HepG2 (cell line): Measurements from ENCODE around the gene HYDIN. TPM values are rescaled to one million over a fixed set of nuclear protein-coding genes. Genes with fewer than 3 reads are reported as not detected.

Experiments
- ATAC-seq: fragments of 200-7000 bp; cut with Tn5 transposase; 3 replicates; pipeline ENCODE4 v1.9.1; 2020; ENCODE audit warnings: mild to moderate bottlenecking, moderate library complexity
- BruUV-seq: library from RNA; stranded (reverse); fragments of 400-500 nt; replicated peaks from 2 replicates; lab custom pipeline; 2021; lab: Mats Ljungman, UMichigan
- CTCF ChIA-PET: fragments of 300-600 bp; formaldehyde crosslinking; extraction: SDS; loops from one replicate; lab custom pipeline; 2021; ENCODE audit warnings: low total read pairs, inconsistent platforms, low intra/inter-chr PET ratio; lab: Yijun Ruan, JAX
- POLR2A ChIA-PET: fragments of 350-600 bp; sonication (Branson Sonifier 250); formaldehyde crosslinking; loops from one replicate; lab custom pipeline; 2020; ENCODE audit warnings: antibody characterized with exemption, inconsistent platforms; lab: Yijun Ruan, JAX
- DNase-seq: peaks from one replicate; pipeline ENCODE4 v3.0.0-alpha.2; 2015; ENCODE audit warnings: low spot score
- FAIRE-seq: peaks from 3 replicates; lab custom pipeline; 2011; peaks lifted over from hg19 to GRCh38; lab: Jason Lieb, UNC
- H2AFZ ChIP-seq: one replicate; pipeline ENCODE4 v1.6.1; 2011; ENCODE audit warnings: low read length, inconsistent platforms
- H3K27ac ChIP-seq: fragments of 300-600 bp; 3 replicates; pipeline ENCODE4 v1.8.0; 2011; ENCODE audit warnings: mixed run types, mild to moderate bottlenecking, mixed read lengths, low read length, inconsistent platforms; ENCODE audit not compliant: insufficient read depth; ENCODE audit errors: extremely low read length
- H3K27me3 ChIP-seq, 2 experiments: fragments of 200-600 bp in 1 of 2; 2 replicates in 1 of 2; 3 replicates in 1 of 2; pipeline versions ENCODE4 v1.6.0 to v1.8.0; 2011; ENCODE audit warnings: low read length in 2 of 2, mild to moderate bottlenecking in 2 of 2, moderate library complexity in 2 of 2, inconsistent platforms in 1 of 2; ENCODE audit not compliant: insufficient read depth in 2 of 2, control insufficient read depth in 1 of 2
- H3K36me3 ChIP-seq, 2 experiments: fragments of 200-600 bp in 1 of 2; replicated peaks in 1 of 2; 2 replicates in 1 of 2; 3 replicates in 1 of 2; pipeline versions ENCODE4 v1.5.1 to v1.8.0; 2011; ENCODE audit warnings: low read length in 2 of 2, inconsistent platforms in 1 of 2; ENCODE audit not compliant: insufficient read depth in 2 of 2, control insufficient read depth in 1 of 2
- H3K4me1 ChIP-seq: 2 replicates; pipeline ENCODE4 v1.5.1; 2012; ENCODE audit warnings: low read length, inconsistent platforms; ENCODE audit not compliant: insufficient read depth
- H3K4me2 ChIP-seq: 2 replicates; pipeline ENCODE4 v1.6.0; 2011; ENCODE audit warnings: low read depth, low read length, inconsistent platforms
- H3K4me3 ChIP-seq, 3 experiments: fragments of 200-600 bp in 1 of 3; sonication (generic), shearing (Covaris generic) in 1 of 3; replicated peaks in 1 of 3; 2 replicates each; pipeline ENCODE4 v1.5.1; 2011 to 2016; ENCODE audit warnings: low read length in 3 of 3, inconsistent platforms in 2 of 3, low read depth in 2 of 3, mild to moderate bottlenecking in 2 of 3, control low read depth in 1 of 3, mixed read lengths in 1 of 3; ENCODE audit not compliant: insufficient read depth in 1 of 3
- H3K79me2 ChIP-seq: one replicate; pipeline ENCODE4 v1.6.1; 2011; ENCODE audit warnings: low read length, inconsistent platforms; ENCODE audit not compliant: insufficient read depth
- H3K9ac ChIP-seq: 2 replicates; pipeline ENCODE4 v1.6.0; 2011; ENCODE audit warnings: mild to moderate bottlenecking, low read depth, low read length, inconsistent platforms; ENCODE audit not compliant: insufficient read depth
- H3K9me3 ChIP-seq: 2 replicates; pipeline ENCODE4 v1.5.1; 2012; ENCODE audit warnings: mild to moderate bottlenecking, low read length
- H4K20me1 ChIP-seq: 2 replicates; pipeline ENCODE4 v1.6.0; 2011; ENCODE audit warnings: inconsistent platforms, mild to moderate bottlenecking, low read length, moderate library complexity; ENCODE audit not compliant: insufficient read depth
- AKAP8 ChIP-seq: sonication (generic); formaldehyde crosslinking; IDR thresholded peaks from 2 replicates; pipeline ENCODE4 v1.5.1; 2020; ENCODE audit warnings: mild to moderate bottlenecking, missing genetic modification reagents
- CBX5 ChIP-seq: sonication (generic); formaldehyde crosslinking; IDR thresholded peaks from 2 replicates; pipeline ENCODE4 v1.4.0; 2020; ENCODE audit warnings: missing genetic modification reagents, borderline replicate concordance
- CERS6 ChIP-seq: sonication (generic); formaldehyde crosslinking; IDR thresholded peaks from 2 replicates; pipeline ENCODE4 v1.5.0; 2020; ENCODE audit warnings: missing genetic modification reagents
- EED ChIP-seq: sonication (generic); formaldehyde crosslinking; IDR thresholded peaks from 2 replicates; pipeline ENCODE4 v1.5.0; 2020; ENCODE audit warnings: mild to moderate bottlenecking, missing genetic modification reagents
- HINFP ChIP-seq: sonication (generic); formaldehyde crosslinking; IDR thresholded peaks from 2 replicates; pipeline ENCODE4 v1.4.0; 2020; ENCODE audit warnings: low read depth, mild to moderate bottlenecking, missing genetic modification reagents
- JUNB ChIP-seq: sonication (generic); formaldehyde crosslinking; IDR thresholded peaks from 2 replicates; pipeline ENCODE4 v1.8.0; 2022; ENCODE audit warnings: missing genetic modification reagents, mild to moderate bottlenecking, borderline replicate concordance
- KLF15 ChIP-seq: sonication (generic); formaldehyde crosslinking; IDR thresholded peaks from 2 replicates; pipeline ENCODE4 v1.8.1; 2023; ENCODE audit warnings: borderline replicate concordance, mild to moderate bottlenecking, inconsistent platforms, missing genetic modification reagents, mixed read lengths
- MBD4 ChIP-seq: IDR thresholded peaks from 2 replicates; pipeline ENCODE4 v1.6.1; 2012; ENCODE audit warnings: low read length, inconsistent platforms, borderline replicate concordance
- PAF1 ChIP-seq: IDR thresholded peaks from 2 replicates; pipeline ENCODE4 v1.6.1; 2016; ENCODE audit warnings: missing genetic modification reagents, missing compliant biosample characterization
- PRDM10 ChIP-seq: sonication (generic); formaldehyde crosslinking; IDR thresholded peaks from 2 replicates; pipeline ENCODE4 v1.4.0; 2020; ENCODE audit warnings: low read depth, missing genetic modification reagents
- SALL1 ChIP-seq: sonication (generic); formaldehyde crosslinking; IDR thresholded peaks from 2 replicates; pipeline ENCODE4 v1.8.0; 2022; ENCODE audit warnings: mild to moderate bottlenecking, missing genetic modification reagents
- TSC22D2 ChIP-seq: sonication (generic); formaldehyde crosslinking; IDR thresholded peaks from 2 replicates; pipeline ENCODE4 v1.5.1; 2020; ENCODE audit warnings: missing genetic modification reagents, mild to moderate bottlenecking, borderline replicate concordance
- ZNF225 ChIP-seq: sonication (generic); formaldehyde crosslinking; IDR thresholded peaks from 2 replicates; pipeline ENCODE4 v1.4.0; 2020; ENCODE audit warnings: mild to moderate bottlenecking, missing genetic modification reagents
- ZNF292 ChIP-seq: sonication (generic); formaldehyde crosslinking; IDR thresholded peaks from 2 replicates; pipeline ENCODE4 v1.8.1; 2022; ENCODE audit warnings: mild to moderate bottlenecking, low read depth, missing genetic modification reagents, borderline replicate concordance
- ZNF501 ChIP-seq: sonication (generic); formaldehyde crosslinking; IDR thresholded peaks from 2 replicates; pipeline ENCODE4 v1.5.1; 2020; ENCODE audit warnings: mild to moderate bottlenecking, moderate library complexity, missing genetic modification reagents
- ZNF580 ChIP-seq: IDR thresholded peaks from 2 replicates; pipeline ENCODE4 v1.6.1; 2016; ENCODE audit warnings: low read depth, borderline replicate concordance
- WGBS: methylation state at CpG from one replicate; pipeline ENCODE4 v1.1.6; 2017; ENCODE audit warnings: low lambda C conversion rate; 5-methylcytosine and 5-hydroxymethylcytosine counted together
- in situ Hi-C: cut with HindIII; loops from 2 replicates; pipeline ENCODE4 v1.10.0; 2017; ENCODE audit warnings: low pct_unique_long_range_greater_than_20kb; ENCODE audit not compliant: extremely low pct_ligation_motif_present
- intact Hi-C: fragments of 100-400 bp; cut with micrococcal nuclease; formaldehyde crosslinking; loops from one replicate; pipeline ENCODE4 v1.10.0; 2022; ENCODE audit not compliant: unreplicated experiment
- polyA plus RNA-seq, 8 experiments: library from polyadenylated mRNA; depleted of rRNA in 3 of 8; stranded (reverse) in 7 of 8; unstranded in 1 of 8; fragments of >200 nt; fragmentation: Illumina TruSeq in 4 of 8; extraction: Trizol in 4 of 8; gene quantifications; 2 replicates each; pipeline versions ENCODE4 v1.2.1 to v1.2.3, GENCODE V29; 2011 to 2016; ENCODE audit warnings: low read depth in 4 of 8, missing spikeins in 1 of 8, mixed read lengths in 1 of 8; ENCODE audit not compliant: insufficient read depth in 1 of 8
- total RNA-seq, 5 experiments: library from RNA; depleted of rRNA; stranded (reverse); fragments of >200 nt; fragmentation: Illumina TruSeq; extraction: Trizol; gene quantifications; 2 replicates each; pipeline ENCODE4 v1.2.3, GENCODE V29; 2016; ENCODE audit warnings: low read depth in 1 of 5

HYDIN gene
- total and polyA plus RNA-seq, 2 of the 13 experiments (the other 11 are each of a cell fraction or from before 2014, with no cell fraction given): not detected

GRCh38 chr16:70759666-70760065, 470.9 kb downstream of the HYDIN start (continued):
- TF ChIP-seq EED: no peak
- TF ChIP-seq MBD4: no peak
- TF ChIP-seq CBX5 (CRISPR knock-in tag): 0 out of 2 replicates have a peak, but pooled peaks have one; percentile 36
- no peak for TF ChIP-seq ZNF292 (CRISPR knock-in tag)
- TF ChIP-seq CERS6 (CRISPR knock-in tag): no peak
- TF ChIP-seq ZNF225 (CRISPR knock-in tag): no peak

- Histone ChIP-seq H3K4me3 (no peak overlapping the region), H3K9me3 (no peaks in the 10 kb centered on the region), H3K4me1 (peaks cover 28% of the 10 kb centered on the region), H3K36me3 (peaks cover 13 to 52% of the 10 kb centered on the region in 2 experiments; a peak in 4 of 5 replicates), H3K9ac (no peak overlapping the region), H3K27me3 (no peaks in the 10 kb centered on the region), H3K27ac (no peak overlapping the region), H3K4me2 (no peak overlapping the region), H2AFZ (no peak overlapping the region), H4K20me1 (no peaks in the 10 kb centered on the region), H3K79me2 (no peaks in the 10 kb centered on the region)
- in situ Hi-C loops (no loop called here), intact Hi-C loops (no loop called here)
- CTCF ChIA-PET: no interaction called here
- 94% methylated on average over 10 of the region's 10 CpGs for WGBS
- ATAC-seq: no peak
- no TSS peak for BruUV-seq
- FAIRE-seq: no peak
- DNase-seq: no peak
- POLR2A ChIA-PET: interaction anchor here (3.1 to 3.6 kb wide), 2 partner anchors 12 to 34 kb away, joined by 31 to 32 read pairs; no protein-coding TSS in a partner anchor
- TF ChIP-seq PRDM10: no peak
- TF ChIP-seq JUNB (CRISPR knock-in tag): no peak
- TF ChIP-seq HINFP (CRISPR knock-in tag): no peak
- no peak for TF ChIP-seq AKAP8 (CRISPR knock-in tag)
- no peak for TF ChIP-seq TSC22D2 (CRISPR knock-in tag)
- no peak for TF ChIP-seq KLF15 (CRISPR knock-in tag)
- TF ChIP-seq SALL1: no peak
- no peak for TF ChIP-seq ZNF580 (CRISPR knock-in tag)
- no peak for TF ChIP-seq PAF1 (CRISPR knock-in tag)
- TF ChIP-seq ZNF501 (CRISPR knock-in tag): no peak
These were observed 471.7 kb downstream of the HYDIN start for GRCh38 chr16:70758786-70759185.
